MM.1S (cell line): Measurements from ENCODE around the gene UTP15.

ENCODE experiments used
- CTCF ChIP-seq: fragments of 300-600 bp; sonication (generic); IDR thresholded peaks from 2 replicates; pipeline ENCODE4 v1.5.1; 2016; ENCODE audit warnings: antibody characterized with exemption, low read length, mixed read lengths
- EZH2 ChIP-seq: fragments of 300-600 bp; sonication (generic); optimal IDR thresholded peaks from 2 replicates; pipeline ENCODE3; 2017; ENCODE audit warnings: low read depth, mild to moderate bottlenecking, antibody characterized with exemption, low read length, mixed read lengths
- EZH2phosphoT487 ChIP-seq: fragments of 300-600 bp; sonication (generic); IDR thresholded peaks from 2 replicates; pipeline ENCODE4 v1.6.1; 2018; ENCODE audit warnings: antibody characterized with exemption, low read length

DNA sequence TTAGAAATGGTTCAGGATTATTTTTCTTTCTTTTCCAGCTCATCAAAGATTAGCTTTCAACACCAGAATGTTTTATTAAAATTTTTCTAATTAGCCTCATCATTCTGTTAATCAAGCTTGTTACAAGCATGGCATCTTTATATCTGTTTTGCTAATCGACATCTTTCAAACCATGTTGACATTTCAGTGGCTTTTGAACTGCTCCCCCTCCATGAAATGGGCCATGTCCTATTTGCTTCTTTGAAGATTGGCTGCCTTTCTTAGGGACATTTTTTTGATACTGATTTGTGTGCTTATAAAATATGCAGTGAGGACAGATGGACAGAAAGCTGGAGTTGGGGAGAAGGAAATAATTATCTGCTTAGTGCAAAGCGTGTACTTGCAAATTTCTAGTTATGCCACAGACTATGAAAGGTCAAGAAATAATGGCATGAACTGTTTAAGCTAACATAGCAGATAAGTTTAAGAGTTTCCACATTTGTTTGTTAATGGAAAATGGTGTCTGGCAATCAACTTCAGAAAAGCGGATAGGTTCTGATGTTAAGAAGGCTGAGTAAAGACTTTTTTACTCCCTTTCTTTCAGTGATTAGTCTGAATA, 39.8 kb upstream of the UTP15 start:
- TF ChIP-seq CTCF (no peak), EZH2 (no peak), EZH2phosphoT487 (no peak)
